UCSD-AML1 (cell line): Measurements from ENCODE around the gene SIK3.

ENCODE experiments used
- DNase-seq: peaks from one replicate; lab custom pipeline; 2025; ENCODE audit not compliant: unreplicated experiment; lab: John Stamatoyannopoulos, UW

SIK3 gene

DNA sequence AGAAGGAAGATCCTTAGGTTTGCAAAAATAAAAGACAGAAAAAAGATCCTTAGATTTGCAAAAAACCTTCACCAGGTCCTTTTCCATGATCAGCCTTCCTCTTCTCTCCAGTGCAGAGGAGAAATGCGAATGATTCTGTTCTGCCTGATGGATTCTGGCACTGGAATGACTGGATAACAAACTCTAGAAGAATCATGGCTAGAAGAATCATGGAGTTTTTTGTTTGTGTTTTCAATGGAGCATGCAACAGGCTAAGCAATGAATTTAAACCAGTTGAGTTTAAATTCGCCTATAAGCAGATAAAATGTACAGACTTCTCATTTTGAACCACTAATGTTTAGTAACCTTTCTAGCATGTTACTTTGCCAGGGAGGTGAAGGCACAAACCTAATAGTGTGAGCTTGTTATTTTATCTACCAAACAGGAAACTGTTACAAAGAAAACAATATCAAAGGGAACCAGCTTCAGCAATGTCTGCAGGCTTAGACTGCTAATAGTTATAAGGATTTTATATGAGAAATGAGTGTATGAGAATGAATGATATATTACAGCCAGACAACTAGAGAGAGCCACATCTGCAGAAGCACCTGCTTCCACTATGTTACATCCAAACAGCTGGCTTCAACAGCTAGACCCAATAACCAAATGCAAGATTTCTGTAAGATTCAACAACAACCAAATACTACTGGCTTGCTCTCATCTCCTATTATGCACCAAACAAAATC, 196.1 kb downstream of the SIK3 start:
- DNase-seq = no peak

DNA sequence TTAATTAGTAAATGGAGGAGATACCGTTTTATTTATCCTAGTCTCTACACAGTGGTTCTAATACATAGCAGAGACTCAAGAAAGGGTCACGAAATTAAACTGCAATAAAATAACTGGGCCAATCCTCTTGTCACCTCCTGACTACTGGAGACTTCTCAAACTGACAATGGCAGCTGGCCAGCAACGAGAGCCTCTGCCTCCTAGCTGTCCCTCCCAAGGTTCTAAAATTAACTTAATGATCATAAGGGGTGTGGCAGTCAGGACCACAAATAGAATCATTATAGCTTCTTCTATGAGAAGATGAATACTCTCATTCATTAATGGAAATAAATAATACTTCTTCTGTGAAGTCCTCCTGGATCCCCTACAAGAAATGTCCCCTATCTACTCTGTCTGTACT, 197.0 kb downstream of the SIK3 start:
- no peak for DNase-seq

DNA sequence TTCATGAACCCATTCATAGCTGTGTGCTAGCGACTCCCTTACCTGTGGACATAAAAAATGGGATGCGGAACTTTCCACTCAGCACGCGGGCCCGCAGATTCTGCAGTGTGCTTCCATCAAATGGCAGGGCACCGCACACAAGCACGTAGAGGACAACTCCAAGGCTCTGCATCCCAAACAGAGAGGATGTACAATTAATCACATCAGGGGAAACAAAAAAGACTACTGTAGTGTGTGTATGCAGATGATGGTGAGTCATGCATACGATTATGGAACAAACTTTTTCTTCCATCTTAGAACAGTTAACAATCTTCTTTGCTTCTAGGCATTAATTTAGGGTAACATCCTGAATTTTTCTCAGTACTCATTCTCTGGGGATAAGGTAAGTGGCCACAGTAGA, 202.0 kb downstream of the SIK3 start:
- no peak for DNase-seq

DNA sequence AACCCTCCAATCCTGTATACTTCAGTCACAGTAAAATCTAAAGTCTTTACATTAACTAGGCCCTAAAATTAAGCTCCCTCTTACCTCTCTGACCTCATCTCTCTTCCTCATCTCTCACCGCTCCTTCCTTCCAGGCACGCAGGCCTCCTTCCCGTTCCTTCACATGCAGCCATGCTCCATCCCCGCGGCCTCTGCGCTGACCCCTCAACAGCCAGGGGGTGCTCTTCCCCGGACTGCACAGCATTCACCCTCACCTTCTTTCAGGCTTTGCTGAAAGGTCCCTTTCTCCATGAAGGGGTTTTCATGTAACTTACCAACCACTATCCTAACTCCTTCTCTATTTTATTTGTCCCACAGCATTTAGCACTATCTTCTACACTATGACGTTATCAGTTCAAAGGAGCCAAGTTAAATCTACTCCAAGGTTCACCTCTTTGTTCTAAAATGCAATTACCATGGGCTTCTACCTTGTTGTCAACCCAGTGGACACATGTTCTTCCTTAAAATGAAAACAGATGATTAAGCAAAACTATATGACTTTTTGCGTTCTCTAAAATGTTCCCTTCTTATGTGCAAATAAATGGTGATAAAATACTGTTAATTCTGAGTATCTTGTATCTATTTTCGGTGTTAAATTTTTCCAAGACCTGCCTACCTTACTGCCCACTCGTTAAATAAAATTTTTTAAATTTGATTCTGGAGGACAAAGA, 203.0 kb downstream of the SIK3 start:
- no peak for DNase-seq

DNA sequence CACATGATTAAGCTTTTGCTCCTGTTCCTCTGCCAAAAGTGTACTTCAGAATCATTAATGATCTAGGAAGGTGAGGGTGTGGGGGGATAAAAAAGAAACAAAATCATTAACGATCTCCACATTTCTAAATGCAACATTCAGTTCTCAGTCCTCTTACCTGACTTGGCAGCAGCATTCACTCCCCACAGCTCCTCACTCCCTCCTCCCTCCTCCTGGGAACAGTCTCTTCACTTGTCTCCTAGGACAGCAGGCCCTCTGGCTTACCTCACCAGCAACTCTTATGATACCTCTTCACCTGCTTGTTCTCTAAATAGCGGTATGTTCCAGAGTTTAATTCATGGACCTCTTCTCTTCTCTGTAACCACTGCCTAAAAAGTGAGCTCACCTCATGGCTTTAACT, 204.3 kb downstream of the SIK3 start:
- no peak for DNase-seq

DNA sequence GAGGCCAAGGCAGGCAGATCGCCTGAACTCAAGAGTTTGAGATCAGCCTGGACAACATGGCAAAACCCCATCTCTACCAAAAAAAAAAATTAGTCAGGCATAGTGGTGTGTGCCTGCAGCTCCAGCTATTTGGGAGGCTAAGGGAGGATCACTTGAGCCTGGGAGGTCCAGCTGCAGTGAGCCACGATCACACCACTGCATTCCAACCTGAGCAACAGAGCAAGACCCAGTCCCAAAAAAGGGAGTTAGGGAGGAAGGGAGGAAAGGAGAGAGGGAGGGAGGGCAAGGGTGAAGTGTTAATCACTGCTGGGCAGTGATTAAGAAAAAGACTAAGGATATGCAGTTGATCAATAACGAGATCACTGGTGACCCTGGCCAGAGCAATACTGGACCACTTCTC, 204.8 kb downstream of the SIK3 start:
- DNase-seq = no peak

DNA sequence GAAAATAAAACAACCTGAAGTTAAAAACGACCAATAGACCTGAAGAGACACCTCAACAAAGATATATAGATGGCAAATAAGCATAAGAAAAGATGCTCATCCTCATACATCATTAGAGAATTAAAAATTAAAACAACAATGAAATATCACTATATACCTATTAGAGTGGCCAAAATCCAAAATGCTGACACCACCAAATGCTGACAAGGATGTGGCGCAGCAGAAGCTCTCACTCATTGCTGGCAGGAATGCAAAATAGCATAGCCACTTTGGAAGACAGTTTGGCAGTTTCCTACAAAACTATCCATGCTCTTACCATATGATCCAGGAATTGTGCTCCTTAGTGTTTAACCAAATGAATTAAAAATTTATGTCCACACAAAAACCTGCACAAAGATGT, 205.9 kb downstream of the SIK3 start:
- no peak for DNase-seq

DNA sequence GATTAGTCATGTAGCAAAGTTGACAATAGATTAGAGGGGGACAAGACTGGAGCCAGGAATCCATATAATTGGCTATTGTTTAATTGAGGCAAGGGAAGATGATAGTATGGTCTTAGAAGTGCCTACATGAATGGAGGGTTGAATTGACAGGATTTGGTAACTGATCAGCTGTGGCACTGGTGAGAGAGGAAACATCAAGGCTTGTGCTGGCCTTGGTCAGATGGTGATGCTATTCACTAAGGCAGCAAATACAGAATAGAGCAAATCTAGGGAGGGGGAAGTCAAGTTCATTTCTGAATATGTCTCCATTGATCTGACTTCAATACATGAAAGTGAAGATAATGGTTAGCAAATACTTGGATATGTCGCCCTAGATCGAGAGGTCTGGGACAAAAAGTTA, 206.5 kb downstream of the SIK3 start:
- DNase-seq = no peak

DNA sequence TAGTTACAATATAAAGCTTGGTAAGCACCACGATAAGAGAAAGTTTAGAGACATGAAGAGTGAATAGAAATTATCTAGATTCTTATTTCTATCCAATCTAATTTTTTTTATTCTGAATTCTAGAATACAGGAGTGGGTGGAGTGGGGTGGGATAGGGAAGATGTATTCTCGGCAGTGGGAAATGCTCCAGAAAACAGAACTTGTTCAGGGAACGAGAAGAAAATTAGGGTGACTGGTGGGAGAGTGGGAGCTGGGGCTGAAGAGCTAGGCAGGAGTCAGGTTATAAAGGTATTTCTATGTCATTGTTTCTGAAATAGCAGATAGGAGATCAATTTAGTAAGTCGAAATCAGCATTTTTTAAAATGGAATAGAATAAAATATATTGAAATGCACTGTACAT, 207.6 kb downstream of the SIK3 start:
- no peak for DNase-seq

DNA sequence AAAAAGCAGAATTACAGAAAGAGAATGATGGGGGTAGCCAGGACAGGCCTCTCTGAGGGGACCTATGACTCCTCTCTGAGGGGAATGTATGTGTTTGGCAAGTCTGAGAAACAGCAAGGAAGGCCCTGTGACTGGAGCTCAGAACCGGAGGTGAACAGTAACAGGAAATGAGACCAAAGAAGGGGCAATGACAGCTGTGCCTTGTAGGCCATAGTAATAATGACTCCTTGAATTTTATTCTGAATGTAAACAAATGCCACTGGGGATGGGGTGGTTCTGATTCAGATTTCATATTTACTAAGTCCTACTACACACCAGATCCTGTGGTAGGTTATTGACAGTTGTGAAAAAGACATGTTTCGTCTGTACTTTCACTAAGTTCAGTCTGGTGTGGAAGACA, 208.0 kb downstream of the SIK3 start:
- DNase-seq = no peak

DNA sequence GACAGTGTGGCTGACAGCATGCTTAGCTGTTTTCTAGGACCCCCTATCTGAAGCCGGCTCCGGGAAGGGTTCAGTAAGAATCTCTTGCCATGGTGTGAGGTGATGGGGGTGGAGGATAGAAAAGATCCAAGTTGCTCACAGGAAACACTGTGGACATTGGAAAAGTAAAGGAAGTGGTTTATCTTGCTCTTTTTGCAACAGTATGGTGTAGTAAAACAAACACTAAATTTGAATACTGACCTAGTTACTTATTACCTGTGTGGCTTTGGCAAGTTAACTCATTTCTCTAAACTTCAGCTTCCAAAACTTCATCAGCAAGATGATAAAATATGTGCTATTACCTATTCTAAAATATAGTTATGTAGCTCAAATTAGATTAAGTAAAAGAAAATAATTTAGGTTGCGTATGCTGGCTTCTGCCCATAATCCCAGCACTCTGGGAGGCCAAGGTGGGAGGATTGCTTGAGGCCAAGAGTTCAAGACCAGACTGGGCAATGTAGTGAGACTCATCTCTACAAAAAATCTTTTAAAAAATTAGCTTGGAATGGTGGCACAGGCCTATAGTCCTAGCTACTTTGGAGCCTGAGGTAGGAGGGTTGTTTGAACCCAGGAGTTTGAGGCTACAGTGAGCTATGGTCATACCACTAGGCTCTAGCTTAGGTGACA, 209.2 kb downstream of the SIK3 start:
- DNase-seq = no peak

DNA sequence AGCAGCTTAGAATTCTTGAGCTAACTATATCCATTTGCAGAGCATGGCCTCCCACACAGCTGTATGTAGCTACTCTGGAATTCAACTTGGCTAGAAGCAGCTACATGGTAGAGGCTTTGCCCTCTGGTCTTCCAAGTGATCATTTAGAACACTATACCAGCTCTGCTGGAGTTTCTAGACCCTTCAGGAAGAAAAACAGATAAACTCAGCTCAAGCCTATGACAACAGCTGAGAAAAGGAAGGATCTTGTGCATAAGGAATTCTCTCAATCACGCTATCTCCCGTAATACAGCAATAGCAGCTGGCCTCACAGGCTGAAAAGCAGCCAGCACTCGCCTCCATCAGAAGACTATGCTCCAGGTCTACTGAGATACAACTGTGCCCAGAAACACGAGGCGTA, 210.2 kb downstream of the SIK3 start:
- no peak for DNase-seq

DNA sequence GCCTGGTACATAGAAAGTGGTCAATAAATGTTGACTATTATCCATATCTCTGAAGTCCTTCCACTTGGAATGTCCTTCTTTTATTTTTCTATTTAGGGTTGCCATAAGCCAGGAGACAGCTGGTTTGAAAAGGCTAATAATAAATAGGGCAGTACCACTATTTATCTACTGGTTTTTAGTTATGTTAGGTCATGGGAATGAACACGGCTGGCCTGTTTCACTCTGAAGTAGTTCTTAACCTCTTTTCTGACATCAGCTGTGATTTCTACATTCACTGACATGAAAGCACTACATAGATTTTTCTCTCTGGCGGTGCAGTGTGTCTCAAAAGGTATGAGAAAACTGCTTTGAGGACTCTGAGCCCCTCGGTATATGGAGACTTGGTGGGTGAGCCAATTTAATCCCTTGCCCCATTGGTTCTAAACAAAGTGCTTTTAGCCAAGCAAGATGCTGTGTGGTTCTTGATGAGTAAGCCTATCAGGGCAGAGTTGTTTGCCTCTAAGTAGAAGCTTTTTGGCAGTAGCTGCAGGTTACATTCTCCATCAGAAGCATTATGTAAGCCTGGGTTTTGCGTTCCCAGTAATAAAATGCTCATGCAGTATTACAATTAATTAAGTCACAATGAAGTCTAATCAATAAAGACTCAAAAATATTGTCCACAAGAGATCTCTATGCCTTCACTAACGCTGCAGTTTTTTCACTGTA, 212.1 kb downstream of the SIK3 start:
- DNase-seq = no peak

DNA sequence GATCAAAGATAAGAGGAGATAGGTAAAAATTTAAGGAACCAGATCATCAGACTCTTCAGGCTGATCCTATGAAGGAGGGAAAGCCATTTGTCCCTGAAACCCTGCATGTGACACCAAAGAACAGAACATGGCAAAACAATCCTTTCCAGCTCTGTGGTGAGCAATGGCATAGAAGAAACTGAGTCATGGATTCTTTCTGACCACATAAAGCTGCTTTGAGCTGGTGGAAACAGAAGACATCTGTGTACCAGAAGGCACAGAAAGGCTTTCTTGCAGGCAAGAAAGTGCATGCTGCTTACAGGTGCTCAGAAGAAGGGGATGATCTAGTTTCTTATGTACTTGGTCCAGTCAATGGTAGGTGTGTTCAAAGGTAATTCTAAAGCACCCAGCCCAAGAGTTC, 215.8 kb downstream of the SIK3 start:
- DNase-seq = no peak

DNA sequence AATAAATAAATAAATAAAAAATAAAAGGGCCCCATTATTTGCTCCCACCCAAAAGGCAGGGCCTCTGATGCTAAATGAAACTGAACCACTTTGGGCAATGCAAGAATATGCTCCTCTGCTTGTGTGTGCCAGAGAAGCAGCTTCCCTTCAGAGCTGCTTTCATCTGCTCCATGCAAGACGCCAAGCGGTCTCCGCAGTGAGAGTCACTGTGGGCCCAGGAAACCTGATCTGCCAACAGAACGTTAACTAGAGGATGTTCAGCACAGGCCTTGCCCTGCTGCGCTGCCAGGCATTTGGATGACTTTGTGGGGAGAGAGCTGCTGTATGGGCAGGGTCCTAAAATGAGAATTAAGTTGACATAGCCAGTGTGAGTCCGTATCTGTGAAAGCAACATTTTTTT, 217.1 kb downstream of the SIK3 start:
- DNase-seq = no peak

DNA sequence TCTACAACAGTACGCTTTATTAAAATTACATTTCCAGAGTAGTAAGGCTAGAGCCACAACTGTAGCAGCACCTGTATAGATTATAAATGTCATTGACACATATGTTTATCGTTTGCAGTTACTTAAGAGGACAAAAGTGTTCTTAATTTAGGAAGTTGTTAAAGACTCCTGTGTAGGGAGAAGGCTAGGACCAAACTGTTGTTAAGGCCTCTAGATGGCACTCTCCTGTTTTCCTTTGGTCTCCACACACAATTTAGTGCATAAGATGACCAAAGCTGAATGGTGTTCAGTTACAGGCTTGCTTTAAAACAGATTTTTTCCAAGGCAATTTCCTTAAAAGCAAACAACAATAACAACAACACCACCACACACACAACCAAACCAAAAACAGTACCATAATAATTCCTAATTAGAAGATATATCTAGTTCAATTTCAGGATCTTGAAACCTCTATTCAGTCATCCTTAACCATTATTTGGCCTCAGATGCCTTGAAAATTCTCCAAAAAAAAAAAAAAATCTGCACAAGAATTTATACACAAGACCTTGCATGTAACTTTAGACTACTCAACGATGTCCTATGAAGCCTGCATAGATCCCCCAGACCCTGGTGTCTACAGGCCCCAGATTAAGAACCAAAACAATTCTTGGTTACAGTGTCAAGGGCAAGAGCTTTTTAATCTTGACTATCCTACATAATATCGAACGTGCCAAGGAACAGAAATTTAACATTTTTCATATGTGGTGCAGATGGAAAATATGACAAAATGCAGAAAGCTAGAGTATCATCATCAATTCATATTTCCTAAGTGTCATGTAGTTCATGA, 218.2 kb downstream of the SIK3 start:
- no peak for DNase-seq

DNA sequence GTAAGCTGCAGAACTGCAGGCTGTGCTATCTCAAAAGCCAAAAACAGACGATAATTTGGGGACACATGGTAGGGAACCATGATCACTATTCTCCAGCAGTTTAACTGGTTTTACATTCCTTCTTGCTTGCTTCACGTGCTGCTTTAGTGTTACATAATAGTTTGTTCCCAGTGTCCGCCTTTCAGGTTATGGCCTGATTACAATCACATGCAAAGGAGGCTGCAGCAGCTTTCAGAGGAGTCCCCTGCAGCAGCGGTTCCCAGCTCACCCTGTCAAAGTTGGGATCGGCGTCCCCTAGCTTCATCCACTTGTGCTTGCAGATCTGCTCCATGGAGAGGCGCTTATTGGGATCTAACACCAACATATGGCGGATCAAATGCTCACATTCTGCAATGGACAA, 221.6 kb downstream of the SIK3 start:
- DNase-seq = no peak

DNA sequence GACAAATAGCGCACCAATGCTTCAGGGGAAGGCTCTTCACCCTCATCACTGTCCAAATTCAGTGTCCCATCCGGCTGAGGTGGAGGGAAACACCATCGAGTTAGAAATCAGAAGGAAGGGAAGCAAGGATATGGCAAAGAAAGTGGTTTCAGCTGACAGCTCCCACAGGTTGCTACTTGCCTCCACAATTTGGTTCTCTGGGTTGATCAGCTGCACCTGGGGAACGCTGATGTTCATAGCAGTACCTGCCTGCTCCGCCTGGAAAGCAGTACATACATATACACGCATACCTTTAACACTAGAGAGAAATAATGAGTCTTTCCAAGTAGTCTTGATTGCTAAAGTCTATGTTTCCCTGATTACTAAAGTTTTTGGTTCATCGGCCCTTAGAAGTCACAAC, 223.0 kb downstream of the SIK3 start:
- DNase-seq = no peak

DNA sequence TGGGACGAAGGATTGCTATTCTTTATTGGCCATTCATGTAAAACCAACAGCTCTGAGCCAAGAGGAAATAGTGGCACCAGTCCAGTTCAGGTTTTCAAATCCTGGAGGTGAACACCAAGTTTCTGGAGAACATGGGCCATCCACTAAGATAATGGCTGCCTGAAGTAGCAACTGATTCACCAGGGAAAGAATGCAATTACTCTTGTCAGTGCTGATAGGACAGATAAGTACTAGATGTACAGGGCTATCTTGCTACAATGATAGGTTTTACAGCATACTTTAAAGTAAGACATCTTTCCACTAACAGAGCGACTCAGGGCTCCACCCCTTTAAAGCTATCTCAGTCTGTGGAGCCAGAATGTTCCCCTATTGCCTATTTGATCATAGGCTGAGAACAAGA, 224.0 kb downstream of the SIK3 start:
- DNase-seq = no peak

DNA sequence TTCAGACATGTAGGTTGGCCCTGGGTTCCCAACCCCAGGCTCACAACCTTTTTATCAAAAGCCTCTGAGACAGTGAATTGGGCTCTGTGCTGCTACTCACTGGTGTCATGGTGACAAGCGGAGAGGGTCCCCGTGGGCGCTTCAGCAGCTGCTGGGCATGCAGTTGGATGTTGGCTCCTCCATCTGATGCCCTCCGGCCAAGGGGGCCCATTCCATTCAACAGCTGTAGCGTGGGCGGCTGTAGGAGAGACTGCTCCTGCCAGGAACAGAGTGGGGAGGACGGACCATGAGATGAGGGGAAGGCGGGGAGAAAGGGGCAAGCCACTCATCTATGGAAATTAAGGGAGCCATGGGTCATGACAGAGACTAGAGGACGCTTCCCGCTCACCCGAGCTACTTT, 224.8 kb downstream of the SIK3 start:
- no peak for DNase-seq

DNA sequence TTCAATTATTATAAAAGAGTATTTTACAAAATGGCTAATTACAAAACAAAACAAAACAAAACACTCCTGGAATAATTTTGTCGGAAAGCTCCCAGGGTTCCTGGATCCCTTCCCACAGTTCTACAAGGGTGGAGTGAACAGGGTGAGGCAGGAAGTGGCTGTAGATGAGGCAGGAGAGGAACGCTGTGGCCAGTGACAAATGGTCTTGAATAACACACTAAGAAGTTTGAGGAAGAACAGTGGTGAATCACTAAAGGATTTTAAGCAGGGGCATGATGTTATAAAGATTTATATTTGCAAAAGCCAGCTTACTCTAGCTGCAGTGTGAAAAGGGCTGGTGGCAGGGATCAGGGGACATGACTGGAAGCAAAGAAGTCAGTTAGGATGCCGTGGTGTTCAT, 227.0 kb downstream of the SIK3 start:
- DNase-seq = no peak
